ENCODE data around the gene PDZK1IP1. TPM values are rescaled to one million over a fixed set of nuclear protein-coding genes. Genes with fewer than 3 reads are reported as not detected.
"Not testable (repeated sequence)": the region's sequence is repeated elsewhere in the genome, so short reads cannot be mapped to it uniquely, and the experiment has no call there.

The PDZK1IP1 gene
- total RNA-seq, 1 donor from 2014 or later, result not detected

DNA sequence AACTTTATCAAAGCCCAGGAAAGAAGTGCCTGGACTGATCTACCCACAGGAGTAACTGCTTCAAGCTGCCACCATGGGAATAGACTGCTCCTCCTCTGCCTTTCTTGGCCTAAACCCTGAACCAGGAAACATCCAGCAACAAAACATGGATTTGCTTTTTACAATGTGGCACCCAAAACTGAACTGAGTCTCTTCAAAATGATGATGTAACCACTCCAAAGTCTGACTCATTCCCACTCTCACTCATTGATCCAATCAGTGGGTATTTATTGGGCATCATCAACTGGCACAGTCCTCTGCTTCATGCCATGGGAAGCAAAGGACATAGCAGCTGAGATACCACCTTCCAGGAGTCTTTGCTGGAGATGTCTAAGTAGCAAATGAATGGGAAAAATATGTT is 29.1 kb downstream of the PDZK1IP1 start:
- DNase-seq (ENCODE audit: extremely low spot score, unreplicated experiment), result no peak
- Mint-ChIP-seq H3K4me1 (ENCODE audit: unreplicated experiment) (no peaks in the 10 kb centered on the region), H3K9me3 (ENCODE audit: unreplicated experiment) (no peaks in the 10 kb centered on the region), H3K27me3 (ENCODE audit: unreplicated experiment) (peaks cover 2% of the 10 kb centered on the region), H3K36me3 (ENCODE audit: unreplicated experiment) (no peaks in the 10 kb centered on the region), H3K4me3 (ENCODE audit: unreplicated experiment) (no peak overlapping the region), H3K27ac (ENCODE audit: unreplicated experiment) (no peak overlapping the region)
- TF ChIP-seq, protein P1, sequence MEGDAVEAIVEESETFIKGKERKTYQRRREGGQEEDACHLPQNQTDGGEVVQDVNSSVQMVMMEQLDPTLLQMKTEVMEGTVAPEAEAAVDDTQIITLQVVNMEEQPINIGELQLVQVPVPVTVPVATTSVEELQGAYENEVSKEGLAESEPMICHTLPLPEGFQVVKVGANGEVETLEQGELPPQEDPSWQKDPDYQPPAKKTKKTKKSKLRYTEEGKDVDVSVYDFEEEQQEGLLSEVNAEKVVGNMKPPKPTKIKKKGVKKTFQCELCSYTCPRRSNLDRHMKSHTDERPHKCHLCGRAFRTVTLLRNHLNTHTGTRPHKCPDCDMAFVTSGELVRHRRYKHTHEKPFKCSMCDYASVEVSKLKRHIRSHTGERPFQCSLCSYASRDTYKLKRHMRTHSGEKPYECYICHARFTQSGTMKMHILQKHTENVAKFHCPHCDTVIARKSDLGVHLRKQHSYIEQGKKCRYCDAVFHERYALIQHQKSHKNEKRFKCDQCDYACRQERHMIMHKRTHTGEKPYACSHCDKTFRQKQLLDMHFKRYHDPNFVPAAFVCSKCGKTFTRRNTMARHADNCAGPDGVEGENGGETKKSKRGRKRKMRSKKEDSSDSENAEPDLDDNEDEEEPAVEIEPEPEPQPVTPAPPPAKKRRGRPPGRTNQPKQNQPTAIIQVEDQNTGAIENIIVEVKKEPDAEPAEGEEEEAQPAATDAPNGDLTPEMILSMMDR (IDR thresholded peaks at IDR 0.05), result no peak

DNA sequence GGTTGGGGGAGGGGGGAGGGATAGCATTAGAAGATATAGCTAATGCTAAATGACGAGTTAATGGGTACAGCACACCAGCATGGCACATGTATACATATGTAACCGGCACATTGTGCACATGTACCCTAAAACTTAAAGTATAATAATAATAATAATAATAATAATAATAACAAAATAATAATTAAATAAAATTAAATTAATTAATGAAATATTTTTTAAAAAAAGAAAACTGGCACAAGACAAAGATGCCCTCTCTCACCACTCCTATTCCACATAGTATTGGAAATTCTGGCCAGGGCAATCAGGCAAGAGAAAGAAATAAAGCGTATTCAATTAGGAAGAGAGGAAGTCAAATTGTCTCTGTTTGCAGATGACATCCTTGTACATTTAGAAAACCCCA is 31.9 kb downstream of the PDZK1IP1 start:
- H3K4me3 Mint-ChIP-seq (ENCODE audit: unreplicated experiment); DNase-seq (ENCODE audit: extremely low spot score, unreplicated experiment); H3K36me3 Mint-ChIP-seq (ENCODE audit: unreplicated experiment); H3K9me3 Mint-ChIP-seq (ENCODE audit: unreplicated experiment); H3K27ac Mint-ChIP-seq (ENCODE audit: unreplicated experiment); H3K27me3 Mint-ChIP-seq (ENCODE audit: unreplicated experiment); H3K4me1 Mint-ChIP-seq (ENCODE audit: unreplicated experiment): not testable (repeated sequence)

DNA sequence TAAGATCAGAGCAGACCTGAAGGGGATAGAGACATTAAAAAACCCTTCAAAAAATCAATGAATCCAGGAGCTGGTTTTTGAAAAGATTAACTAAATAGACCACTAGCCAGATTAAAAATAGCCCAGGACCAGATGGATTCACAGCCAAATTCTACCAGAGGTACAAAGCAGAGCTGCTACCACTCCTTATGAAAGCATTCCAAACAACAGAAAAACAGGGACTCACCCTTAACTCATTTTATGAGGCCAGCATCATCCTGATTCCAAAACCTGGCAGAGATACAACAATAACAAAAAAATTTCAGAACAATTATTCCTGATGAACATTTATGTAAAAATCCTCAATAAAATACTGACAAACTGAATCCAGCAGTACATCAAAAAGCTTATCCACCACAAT is 33.4 kb downstream of the PDZK1IP1 start:
- H3K9me3 Mint-ChIP-seq (ENCODE audit: unreplicated experiment); H3K36me3 Mint-ChIP-seq (ENCODE audit: unreplicated experiment); H3K27ac Mint-ChIP-seq (ENCODE audit: unreplicated experiment); H3K27me3 Mint-ChIP-seq (ENCODE audit: unreplicated experiment); DNase-seq (ENCODE audit: extremely low spot score, unreplicated experiment); H3K4me1 Mint-ChIP-seq (ENCODE audit: unreplicated experiment); H3K4me3 Mint-ChIP-seq (ENCODE audit: unreplicated experiment): not testable (repeated sequence)

DNA sequence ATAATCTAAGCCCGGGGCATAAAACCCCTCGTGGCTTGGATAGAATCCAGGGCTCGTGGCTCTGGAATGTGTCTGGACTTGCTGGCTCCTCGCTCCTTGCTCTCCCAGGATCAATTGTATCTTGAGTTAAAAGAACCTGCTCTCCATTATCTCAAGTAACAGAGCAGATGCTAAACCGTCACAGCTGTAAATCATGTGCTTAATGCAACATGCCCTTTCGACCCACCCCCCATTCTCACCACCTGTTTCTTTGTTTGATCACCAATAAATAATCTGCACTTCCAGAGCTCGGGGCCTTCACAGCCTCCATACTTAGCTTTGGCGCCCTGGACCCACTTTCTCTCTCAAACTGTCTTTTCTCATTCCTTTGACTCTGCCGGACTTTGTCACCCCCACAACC is 40.7 kb downstream of the PDZK1IP1 start:
- not testable (repeated sequence) for H3K9me3 Mint-ChIP-seq (ENCODE audit: unreplicated experiment); H3K4me1 Mint-ChIP-seq (ENCODE audit: unreplicated experiment); H3K36me3 Mint-ChIP-seq (ENCODE audit: unreplicated experiment); H3K27ac Mint-ChIP-seq (ENCODE audit: unreplicated experiment); DNase-seq (ENCODE audit: extremely low spot score, unreplicated experiment); H3K27me3 Mint-ChIP-seq (ENCODE audit: unreplicated experiment); H3K4me3 Mint-ChIP-seq (ENCODE audit: unreplicated experiment)

DNA sequence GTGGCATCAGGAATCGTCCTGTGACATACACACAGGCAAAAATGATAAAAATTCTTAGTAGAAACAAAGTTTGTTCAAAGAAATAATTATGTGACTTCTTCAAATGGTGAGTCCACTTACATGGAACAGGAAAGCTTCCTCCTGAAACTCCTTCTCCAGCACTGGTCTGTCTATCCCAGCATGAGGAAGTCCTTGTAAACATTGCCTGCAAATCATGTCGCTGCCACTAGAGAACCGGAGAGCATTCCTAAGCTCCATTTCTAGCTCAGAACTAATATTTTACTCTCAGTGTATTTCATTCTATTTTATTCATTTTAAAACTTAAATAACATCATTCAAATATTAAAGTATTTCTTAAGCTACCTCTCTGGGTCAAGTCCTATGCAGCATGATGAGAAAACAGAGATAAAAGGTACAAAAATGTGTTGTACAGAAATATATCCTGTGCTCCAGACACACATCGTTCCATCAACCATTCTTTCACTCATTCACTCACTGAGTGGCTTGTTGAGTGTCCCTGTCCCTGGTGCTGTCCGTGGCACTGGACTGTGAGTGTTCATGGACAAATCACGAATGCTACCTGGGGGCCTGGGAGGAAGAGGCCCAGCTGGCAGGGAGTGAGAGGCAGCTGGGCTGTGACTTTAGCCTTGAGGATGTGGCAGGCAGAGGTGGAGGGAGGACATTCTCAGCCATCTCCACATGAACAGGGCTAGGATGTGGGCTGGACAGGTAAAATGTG is 42.6 kb downstream of the PDZK1IP1 start:
- Mint-ChIP-seq H3K27me3 (ENCODE audit: unreplicated experiment) (no peaks in the 10 kb centered on the region), H3K4me1 (ENCODE audit: unreplicated experiment) (no peaks in the 10 kb centered on the region), H3K27ac (ENCODE audit: unreplicated experiment) (no peak overlapping the region), H3K9me3 (ENCODE audit: unreplicated experiment) (no peaks in the 10 kb centered on the region), H3K36me3 (ENCODE audit: unreplicated experiment) (no peaks in the 10 kb centered on the region), H3K4me3 (ENCODE audit: unreplicated experiment) (no peak overlapping the region)
- TF ChIP-seq, protein P1 (IDR thresholded peaks at IDR 0.05), result no peak
- DNase-seq (ENCODE audit: extremely low spot score, unreplicated experiment), result no peak

DNA sequence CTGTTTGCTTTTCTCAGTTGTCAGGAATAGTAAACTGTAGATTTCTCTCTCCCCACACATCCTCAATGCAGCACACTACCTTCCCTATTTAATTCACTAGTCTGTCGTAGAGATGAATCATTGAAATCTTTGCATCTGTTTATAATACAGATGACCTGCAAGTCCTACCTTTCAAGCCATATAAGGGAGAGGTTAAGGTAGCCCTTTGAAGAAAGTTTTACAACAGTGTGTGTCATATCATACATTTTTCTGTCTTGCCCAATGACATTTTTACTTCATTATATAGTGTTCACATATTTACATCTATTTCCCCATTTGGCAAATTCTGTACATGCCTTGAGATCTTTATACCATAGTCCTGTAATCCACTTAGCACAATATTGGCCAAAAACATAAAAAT is 43.3 kb downstream of the PDZK1IP1 start:
- not testable (repeated sequence) for H3K4me3 Mint-ChIP-seq (ENCODE audit: unreplicated experiment); DNase-seq (ENCODE audit: extremely low spot score, unreplicated experiment); H3K27me3 Mint-ChIP-seq (ENCODE audit: unreplicated experiment); H3K27ac Mint-ChIP-seq (ENCODE audit: unreplicated experiment); H3K36me3 Mint-ChIP-seq (ENCODE audit: unreplicated experiment); H3K9me3 Mint-ChIP-seq (ENCODE audit: unreplicated experiment); H3K4me1 Mint-ChIP-seq (ENCODE audit: unreplicated experiment)

DNA sequence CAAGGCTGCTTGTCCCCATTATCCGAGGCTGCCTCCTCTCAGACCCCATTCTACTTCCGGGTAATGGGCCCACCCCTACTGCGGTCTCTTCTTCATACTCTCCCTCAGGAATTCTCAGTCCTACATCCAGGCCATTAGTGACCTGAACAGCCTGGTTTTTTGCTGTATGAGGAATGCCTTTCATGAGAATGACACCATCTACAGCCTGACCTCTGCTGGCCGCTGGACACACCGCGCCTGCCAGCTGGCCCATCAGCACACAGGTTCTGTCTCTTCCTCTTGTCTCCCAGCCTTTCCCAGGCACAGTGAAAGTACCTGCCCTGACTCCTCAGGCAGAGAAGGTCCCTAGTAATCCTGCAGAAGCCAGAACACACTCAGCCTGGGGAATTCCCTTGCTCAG is 46.2 kb downstream of the PDZK1IP1 start:
- not testable (repeated sequence) for H3K36me3 Mint-ChIP-seq (ENCODE audit: unreplicated experiment); H3K9me3 Mint-ChIP-seq (ENCODE audit: unreplicated experiment); H3K4me3 Mint-ChIP-seq (ENCODE audit: unreplicated experiment); H3K4me1 Mint-ChIP-seq (ENCODE audit: unreplicated experiment); H3K27ac Mint-ChIP-seq (ENCODE audit: unreplicated experiment); H3K27me3 Mint-ChIP-seq (ENCODE audit: unreplicated experiment); DNase-seq (ENCODE audit: extremely low spot score, unreplicated experiment)
- TF ChIP-seq, protein P1 (IDR thresholded peaks at IDR 0.05), result peak; percentile 24

DNA sequence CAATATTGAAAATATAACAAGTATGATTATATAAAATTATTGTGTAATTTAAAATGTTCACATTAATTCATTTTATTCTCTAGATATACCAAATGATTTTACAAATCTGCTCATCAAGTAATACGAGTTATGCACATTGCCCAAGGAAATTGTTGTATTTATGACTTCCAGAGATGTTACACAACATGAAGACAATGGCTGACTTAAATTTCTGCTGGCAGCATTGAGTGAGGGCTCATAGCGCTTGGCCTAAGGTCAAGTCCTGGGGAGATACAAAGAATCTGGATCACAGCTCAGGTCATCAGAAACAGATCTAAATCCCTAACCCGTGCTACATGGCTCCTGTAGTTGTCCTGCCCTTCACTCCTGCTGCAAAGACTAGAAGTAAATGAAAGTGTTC is 49.5 kb downstream of the PDZK1IP1 start:
- H3K9me3 Mint-ChIP-seq (ENCODE audit: unreplicated experiment); DNase-seq (ENCODE audit: extremely low spot score, unreplicated experiment); H3K4me3 Mint-ChIP-seq (ENCODE audit: unreplicated experiment); H3K36me3 Mint-ChIP-seq (ENCODE audit: unreplicated experiment); H3K4me1 Mint-ChIP-seq (ENCODE audit: unreplicated experiment); H3K27ac Mint-ChIP-seq (ENCODE audit: unreplicated experiment); H3K27me3 Mint-ChIP-seq (ENCODE audit: unreplicated experiment): not testable (repeated sequence)

Data from osteocyte (in vitro differentiated cells).